SU-DHL-6 (cell line): Measurements from ENCODE around the gene DNAH12.

Experiments
- H2AFZ ChIP-seq: fragments of 200-600 bp; sonication (generic); 2 replicates; pipeline ENCODE4 v1.6.1; 2014; ENCODE audit warnings: low read depth, mild to moderate bottlenecking, moderate library complexity, mixed read lengths, antibody characterized with exemption, low read length; ENCODE audit not compliant: severe bottlenecking
- H3F3A ChIP-seq: fragments of 200-600 bp; shearing (Covaris generic); 2 replicates; pipeline ENCODE4 v1.6.0; 2016; ENCODE audit warnings: antibody characterized with exemption, mild to moderate bottlenecking; ENCODE audit not compliant: insufficient read depth
- H3K27ac ChIP-seq: fragments of 200-600 bp; sonication (generic); 2 replicates; pipeline ENCODE4 v1.5.1; 2016; ENCODE audit warnings: low read depth, mild to moderate bottlenecking, low read length, moderate library complexity, mixed read lengths
- H3K27me3 ChIP-seq: fragments of 200-600 bp; sonication (generic), shearing (Covaris generic); 2 replicates; pipeline ENCODE4 v1.6.0; 2014; ENCODE audit warnings: mild to moderate bottlenecking, low read length
- H3K36me3 ChIP-seq: fragments of 200-600 bp; sonication (generic); 2 replicates; pipeline ENCODE4 v1.6.1; 2014; ENCODE audit warnings: mild to moderate bottlenecking, low read length, mixed read lengths
- H3K4me2 ChIP-seq: fragments of 300-600, 200-600 bp; shearing (Covaris generic), sonication (generic); 2 replicates; pipeline ENCODE4 v1.6.0; 2014; ENCODE audit warnings: low read length, low read depth, mild to moderate bottlenecking; ENCODE audit not compliant: poor library complexity, severe bottlenecking
- H3K4me3 ChIP-seq: fragments of 200-600 bp; sonication (generic); 2 replicates; pipeline ENCODE4 v1.5.1; 2014; ENCODE audit warnings: antibody characterized with exemption, low read length, mild to moderate bottlenecking, mixed read lengths; ENCODE audit not compliant: insufficient read depth, poor library complexity, severe bottlenecking
- H3K79me2 ChIP-seq: fragments of 200-600 bp; sonication (generic); 2 replicates; pipeline ENCODE4 v1.6.1; 2014; ENCODE audit warnings: mild to moderate bottlenecking, low read length, moderate library complexity; ENCODE audit not compliant: insufficient read depth
- H3K9ac ChIP-seq: fragments of 200-600 bp; sonication (generic); 2 replicates; pipeline ENCODE4 v1.7.0; 2014; ENCODE audit warnings: mild to moderate bottlenecking, low read length
- H3K9me2 ChIP-seq: fragments of 200-600 bp; sonication (generic); replicated peaks from 2 replicates; pipeline ENCODE4 v1.6.1; 2014; ENCODE audit warnings: low read length; ENCODE audit not compliant: insufficient read depth
- H3K9me3 ChIP-seq: fragments of 200-600 bp; sonication (generic); 2 replicates; pipeline ENCODE4 v1.6.1; 2014; ENCODE audit warnings: low read length, mixed read lengths; ENCODE audit not compliant: insufficient read depth
- H4K20me1 ChIP-seq: fragments of 200-600 bp; sonication (generic); 2 replicates; pipeline ENCODE4 v1.6.1; 2014; ENCODE audit warnings: low read depth, mild to moderate bottlenecking, antibody characterized with exemption, low read length, moderate library complexity, mixed read lengths
- EZH2phosphoT487 ChIP-seq: fragments of 200-600 bp; sonication (generic), shearing (Covaris generic); conservative IDR thresholded peaks from 2 replicates; pipeline ENCODE4 v1.6.1; 2018; ENCODE audit warnings: mild to moderate bottlenecking, antibody characterized with exemption, low read length, moderate library complexity, mixed read lengths
- TF ChIP-seq, protein P1 (sequence below): fragments of 200-600 bp; sonication (generic); IDR thresholded peaks from one replicate; pipeline ENCODE4 v1.5.1; 2017; ENCODE audit warnings: antibody characterized with exemption, mild to moderate bottlenecking, low read length, moderate library complexity; ENCODE audit not compliant: insufficient read depth, poor library complexity, severe bottlenecking

DNAH12 gene

DNA sequence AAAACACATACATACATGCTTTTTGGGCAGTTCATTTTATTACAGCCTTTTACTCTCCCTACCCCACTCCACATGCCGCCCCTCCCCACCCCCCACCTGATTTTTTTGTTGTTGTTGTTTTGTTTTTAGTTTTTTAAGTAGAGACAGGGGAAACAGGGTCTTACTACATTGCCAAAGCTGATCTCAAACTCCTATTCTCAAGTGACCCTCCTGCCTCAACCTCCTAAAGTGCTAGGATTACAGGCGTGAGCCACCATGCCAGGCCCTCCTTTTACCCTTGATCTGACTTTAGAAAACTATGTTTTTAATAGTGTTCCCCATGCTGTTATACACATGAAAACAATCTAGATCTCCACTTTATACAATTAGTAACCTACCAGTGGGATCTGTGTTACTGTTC is 26.7 kb upstream of the DNAH12 start:
- no peak overlapping the region for H3K4me3 ChIP-seq
- H3K4me2 ChIP-seq: no peak overlapping the region
- H3K9me2 ChIP-seq: no peaks in the 10 kb centered on the region
- peaks cover 18% of the 10 kb centered on the region; the same call in 1 of the 2 replicates for H3F3A ChIP-seq
- H3K27me3 ChIP-seq: no peaks in the 10 kb centered on the region
- H3K79me2 ChIP-seq: peaks cover 14% of the 10 kb centered on the region; the same call in 1 of the 2 replicates
- no peaks in the 10 kb centered on the region for H4K20me1 ChIP-seq
- no peak overlapping the region for H3K9ac ChIP-seq
- no peak overlapping the region for H3K27ac ChIP-seq
- TF ChIP-seq, protein P1, sequence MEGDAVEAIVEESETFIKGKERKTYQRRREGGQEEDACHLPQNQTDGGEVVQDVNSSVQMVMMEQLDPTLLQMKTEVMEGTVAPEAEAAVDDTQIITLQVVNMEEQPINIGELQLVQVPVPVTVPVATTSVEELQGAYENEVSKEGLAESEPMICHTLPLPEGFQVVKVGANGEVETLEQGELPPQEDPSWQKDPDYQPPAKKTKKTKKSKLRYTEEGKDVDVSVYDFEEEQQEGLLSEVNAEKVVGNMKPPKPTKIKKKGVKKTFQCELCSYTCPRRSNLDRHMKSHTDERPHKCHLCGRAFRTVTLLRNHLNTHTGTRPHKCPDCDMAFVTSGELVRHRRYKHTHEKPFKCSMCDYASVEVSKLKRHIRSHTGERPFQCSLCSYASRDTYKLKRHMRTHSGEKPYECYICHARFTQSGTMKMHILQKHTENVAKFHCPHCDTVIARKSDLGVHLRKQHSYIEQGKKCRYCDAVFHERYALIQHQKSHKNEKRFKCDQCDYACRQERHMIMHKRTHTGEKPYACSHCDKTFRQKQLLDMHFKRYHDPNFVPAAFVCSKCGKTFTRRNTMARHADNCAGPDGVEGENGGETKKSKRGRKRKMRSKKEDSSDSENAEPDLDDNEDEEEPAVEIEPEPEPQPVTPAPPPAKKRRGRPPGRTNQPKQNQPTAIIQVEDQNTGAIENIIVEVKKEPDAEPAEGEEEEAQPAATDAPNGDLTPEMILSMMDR: no peak
- no peak for TF ChIP-seq EZH2phosphoT487
- no peaks in the 10 kb centered on the region for H3K9me3 ChIP-seq
- peaks cover 23% of the 10 kb centered on the region; the same call in 1 of the 2 replicates for H3K36me3 ChIP-seq
- H2AFZ ChIP-seq: no peak overlapping the region

DNA sequence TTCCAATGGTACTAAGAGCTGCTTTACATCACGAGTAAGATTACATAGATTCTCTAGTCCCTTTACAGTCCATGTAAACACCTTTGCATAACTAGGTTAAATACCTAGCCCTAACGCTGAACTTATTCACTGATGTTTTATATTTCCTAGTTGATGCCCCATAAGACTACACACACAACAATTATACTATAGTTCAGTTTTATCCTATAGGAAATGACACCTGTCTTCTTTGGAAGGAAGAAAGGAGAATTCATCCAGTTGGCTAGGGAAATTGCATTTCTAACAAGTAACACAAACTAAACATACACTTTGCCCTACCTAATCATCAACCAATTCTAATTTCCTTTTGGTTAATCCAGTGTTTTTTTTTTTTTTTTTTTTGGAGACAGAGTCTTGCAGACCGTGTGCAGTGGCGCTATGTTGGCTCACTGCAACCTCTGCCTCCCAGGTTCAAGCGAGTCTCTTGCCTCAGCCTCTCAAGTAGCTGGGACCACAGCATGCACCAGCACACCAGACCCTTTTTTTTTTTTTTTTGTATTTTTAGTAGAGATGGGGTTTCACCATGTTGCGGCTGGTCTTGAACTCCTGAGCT is 25.8 kb upstream of the DNAH12 start:
- H3K9ac ChIP-seq: no peak overlapping the region
- H4K20me1 ChIP-seq: no peaks in the 10 kb centered on the region
- H3K4me3 ChIP-seq: no peak overlapping the region
- H3K79me2 ChIP-seq: peaks cover 17% of the 10 kb centered on the region; the same call in 1 of the 2 replicates
- no peaks in the 10 kb centered on the region for H3K27me3 ChIP-seq
- H3K36me3 ChIP-seq: peaks cover 21% of the 10 kb centered on the region; the same call in 1 of the 2 replicates
- no peak for TF ChIP-seq EZH2phosphoT487
- TF ChIP-seq, protein P1: no peak
- H2AFZ ChIP-seq: no peak overlapping the region
- no peak overlapping the region for H3K4me2 ChIP-seq
- H3F3A ChIP-seq: peaks cover 16% of the 10 kb centered on the region; the same call in 1 of the 2 replicates
- no peak overlapping the region for H3K27ac ChIP-seq
- no peaks in the 10 kb centered on the region for H3K9me3 ChIP-seq
- no peaks in the 10 kb centered on the region for H3K9me2 ChIP-seq

DNA sequence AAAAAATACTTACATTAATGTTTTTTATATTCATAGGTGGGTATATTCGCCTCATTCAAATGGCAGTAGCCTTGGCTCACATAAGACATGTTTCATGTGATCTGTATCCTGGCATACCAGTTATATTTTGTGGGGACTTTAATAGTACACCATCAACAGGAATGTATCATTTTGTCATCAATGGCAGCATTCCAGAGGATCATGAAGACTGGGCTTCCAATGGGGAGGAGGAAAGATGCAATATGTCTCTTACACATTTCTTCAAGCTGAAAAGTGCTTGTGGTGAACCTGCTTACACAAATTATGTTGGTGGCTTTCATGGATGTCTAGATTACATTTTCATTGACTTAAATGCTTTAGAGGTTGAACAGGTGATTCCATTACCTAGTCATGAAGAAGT is 15.4 kb upstream of the DNAH12 start:
- Histone ChIP-seq H3K4me3 (peak overlapping the region; percentile 3), H3K27ac (no peak overlapping the region), H3K9me2 (no peaks in the 10 kb centered on the region), H2AFZ (no peak overlapping the region), H3F3A (peaks cover 20% of the 10 kb centered on the region), H3K9me3 (no peaks in the 10 kb centered on the region), H3K79me2 (peaks cover 76% of the 10 kb centered on the region), H4K20me1 (peaks cover 15% of the 10 kb centered on the region), H3K36me3 (peaks cover 36% of the 10 kb centered on the region), H3K9ac (no peak overlapping the region), H3K4me2 (peak overlapping the region; percentile 89), H3K27me3 (no peaks in the 10 kb centered on the region)
- TF ChIP-seq, protein P1: no peak
- no peak for TF ChIP-seq EZH2phosphoT487
